PFSK-1 (cell line): ENCODE results near the gene FHL3.

Experiments
- POLR2AphosphoS5 ChIP-seq: IDR thresholded peaks from 2 replicates; pipeline ENCODE4 v1.6.1; 2012; ENCODE audit warnings: low read depth, mild to moderate bottlenecking, control low read depth, low read length, moderate library complexity
- SIN3A ChIP-seq: IDR thresholded peaks from 2 replicates; pipeline ENCODE4 v1.6.1; 2012; ENCODE audit warnings: mild to moderate bottlenecking, low read length, moderate library complexity, borderline replicate concordance; ENCODE audit not compliant: insufficient read depth
- TAF1 ChIP-seq: IDR thresholded peaks from 2 replicates; pipeline ENCODE4 v1.6.1; 2012; ENCODE audit warnings: low read length, control low read depth, borderline replicate concordance; ENCODE audit not compliant: insufficient read depth
- TF ChIP-seq, protein P1 (sequence below), 2 experiments: IDR thresholded peaks; 2 replicates each; pipeline versions ENCODE4 v1.6.1 to v1.8.0; 2011 to 2012; ENCODE audit warnings: low read depth in 2 of 2, low read length in 2 of 2, control low read depth in 1 of 2, inconsistent platforms in 1 of 2, mild to moderate bottlenecking in 1 of 2, moderate library complexity in 1 of 2; ENCODE audit not compliant: insufficient read depth in 1 of 2

DNA sequence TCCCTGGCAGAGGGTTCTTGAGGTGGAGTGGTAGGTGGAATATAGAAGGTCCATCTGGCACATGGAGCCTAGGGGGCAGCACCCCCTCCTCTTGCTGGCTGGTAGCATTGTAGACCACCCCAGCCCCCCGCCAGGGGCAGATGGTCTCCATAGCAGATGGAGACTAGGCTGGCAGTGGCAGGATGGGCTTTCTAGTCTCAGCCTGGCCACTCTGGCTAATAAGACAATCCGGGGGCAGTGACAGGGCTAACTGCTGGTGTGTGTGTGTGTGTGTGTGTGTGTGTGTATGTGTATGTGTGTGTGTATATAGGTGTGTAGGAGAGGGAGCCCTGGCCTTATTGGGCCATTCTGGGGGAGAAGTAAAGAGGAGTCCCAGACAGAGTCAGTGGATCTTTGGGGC lies 23.4 kb upstream of the FHL3 start:
- TF ChIP-seq TAF1, result no peak
- TF ChIP-seq POLR2AphosphoS5, result no peak; the same call in 1 of the 2 replicates
- TF ChIP-seq, protein P1, sequence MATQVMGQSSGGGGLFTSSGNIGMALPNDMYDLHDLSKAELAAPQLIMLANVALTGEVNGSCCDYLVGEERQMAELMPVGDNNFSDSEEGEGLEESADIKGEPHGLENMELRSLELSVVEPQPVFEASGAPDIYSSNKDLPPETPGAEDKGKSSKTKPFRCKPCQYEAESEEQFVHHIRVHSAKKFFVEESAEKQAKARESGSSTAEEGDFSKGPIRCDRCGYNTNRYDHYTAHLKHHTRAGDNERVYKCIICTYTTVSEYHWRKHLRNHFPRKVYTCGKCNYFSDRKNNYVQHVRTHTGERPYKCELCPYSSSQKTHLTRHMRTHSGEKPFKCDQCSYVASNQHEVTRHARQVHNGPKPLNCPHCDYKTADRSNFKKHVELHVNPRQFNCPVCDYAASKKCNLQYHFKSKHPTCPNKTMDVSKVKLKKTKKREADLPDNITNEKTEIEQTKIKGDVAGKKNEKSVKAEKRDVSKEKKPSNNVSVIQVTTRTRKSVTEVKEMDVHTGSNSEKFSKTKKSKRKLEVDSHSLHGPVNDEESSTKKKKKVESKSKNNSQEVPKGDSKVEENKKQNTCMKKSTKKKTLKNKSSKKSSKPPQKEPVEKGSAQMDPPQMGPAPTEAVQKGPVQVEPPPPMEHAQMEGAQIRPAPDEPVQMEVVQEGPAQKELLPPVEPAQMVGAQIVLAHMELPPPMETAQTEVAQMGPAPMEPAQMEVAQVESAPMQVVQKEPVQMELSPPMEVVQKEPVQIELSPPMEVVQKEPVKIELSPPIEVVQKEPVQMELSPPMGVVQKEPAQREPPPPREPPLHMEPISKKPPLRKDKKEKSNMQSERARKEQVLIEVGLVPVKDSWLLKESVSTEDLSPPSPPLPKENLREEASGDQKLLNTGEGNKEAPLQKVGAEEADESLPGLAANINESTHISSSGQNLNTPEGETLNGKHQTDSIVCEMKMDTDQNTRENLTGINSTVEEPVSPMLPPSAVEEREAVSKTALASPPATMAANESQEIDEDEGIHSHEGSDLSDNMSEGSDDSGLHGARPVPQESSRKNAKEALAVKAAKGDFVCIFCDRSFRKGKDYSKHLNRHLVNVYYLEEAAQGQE (IDR thresholded peaks at IDR 0.05; ENCODE audit: insufficient read depth in 1 of 2, low read depth in 2 of 2, low read length in 2 of 2), result no peak
- TF ChIP-seq SIN3A, result no peak
